Stimulated activated CD4-positive, alpha-beta T cell treated with anti-CD3 and anti-CD28 coated beads, Interleukin-4, amount 100 ng/mL, for 24 hours (primary cell): Measurements from ENCODE around the gene KCNT2.
"Not testable (repeated sequence)": the region's sequence is repeated elsewhere in the genome, so short reads cannot be mapped to it uniquely, and the experiment has no call there.

Experiments used
- DNase-seq: peaks from one replicate; pipeline ENCODE4 v3.0.0-alpha.2; 2020

The KCNT2 gene

DNA sequence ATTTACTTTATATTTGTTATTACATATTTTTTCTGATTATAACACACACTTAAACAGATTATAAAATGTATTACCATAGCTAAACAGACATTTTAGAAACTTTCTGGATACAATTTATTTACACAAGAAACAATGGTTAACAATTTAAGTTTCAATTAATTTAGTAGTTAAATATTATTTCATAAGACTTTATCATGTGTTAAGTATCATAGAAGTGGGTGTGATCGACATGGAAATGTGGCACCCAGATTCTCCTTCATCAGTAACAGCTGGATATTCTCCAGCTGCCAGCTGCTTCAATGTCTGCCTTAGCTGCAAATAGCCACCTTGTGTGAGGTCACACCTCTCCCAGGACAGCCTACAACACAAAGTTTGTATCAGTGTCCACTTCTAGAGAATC is 97.8 kb downstream of the KCNT2 start:
- DNase-seq, result no peak

- not testable (repeated sequence) for DNase-seq
Observed at GRCh38 chr1:196504224-196504623, 104.0 kb downstream of the KCNT2 start.

DNA sequence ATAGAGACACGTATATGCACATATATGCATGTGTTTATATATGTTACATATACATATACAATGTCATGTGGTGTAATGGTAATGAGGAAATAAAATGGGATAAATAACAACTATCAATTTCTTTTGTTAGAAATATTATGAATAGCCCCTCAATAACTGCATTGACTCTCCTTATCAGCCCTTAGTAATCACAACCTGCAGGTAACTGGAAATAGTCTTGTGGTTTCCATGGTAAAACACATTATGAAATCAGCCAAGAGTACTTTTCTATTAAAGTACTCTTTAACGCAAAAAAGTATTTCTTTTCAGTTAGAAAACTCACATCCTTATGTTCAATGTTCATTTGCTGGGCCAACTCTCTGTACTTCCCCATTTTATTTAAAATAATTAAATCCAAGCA is 105.8 kb downstream of the KCNT2 start:
- no peak for DNase-seq

GRCh38 chr1:196501760-196502428 is 106.3 kb downstream of the KCNT2 start:
- no peak for DNase-seq

- DNase-seq, result no peak
Observed at GRCh38 chr1:196497817-196498216, 110.4 kb downstream of the KCNT2 start.

DNA sequence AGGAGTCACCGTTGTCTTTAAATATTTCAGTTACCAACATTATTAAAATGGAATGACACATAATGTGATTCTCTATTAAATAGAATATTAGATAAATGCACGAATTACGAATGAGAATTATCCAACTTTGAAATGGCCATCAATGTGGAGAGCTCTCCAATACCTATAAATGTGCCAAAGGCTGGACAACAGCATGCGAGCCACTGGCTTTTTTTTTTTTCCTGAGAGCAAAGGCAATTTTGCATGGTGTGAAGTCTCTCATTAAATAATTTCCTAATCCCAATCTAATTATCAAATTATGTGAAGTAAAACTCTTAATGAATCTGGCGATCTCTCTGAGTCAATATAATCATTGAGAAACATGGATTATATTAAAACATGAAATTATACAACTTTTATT is 113.5 kb downstream of the KCNT2 start:
- DNase-seq, result no peak

DNA sequence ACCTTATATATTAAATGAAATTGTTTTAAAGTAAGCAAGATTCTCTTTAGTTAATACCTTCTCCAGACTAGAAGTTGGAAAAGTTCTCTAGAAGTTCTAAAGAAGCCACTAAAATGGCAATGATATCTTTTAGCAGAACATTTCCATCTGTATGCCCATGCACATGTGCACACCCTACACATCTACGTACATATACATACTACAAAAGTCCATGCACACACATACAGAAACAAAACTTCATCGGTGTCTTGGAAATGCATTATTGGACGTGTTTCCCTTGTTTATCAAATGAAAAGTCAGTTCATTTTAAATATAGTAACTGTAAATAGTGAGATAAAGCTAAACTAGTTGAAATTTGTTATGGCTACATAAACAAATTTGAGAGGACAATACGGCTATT is 114.4 kb downstream of the KCNT2 start:
- DNase-seq, result no peak

- no peak for DNase-seq
Observed at GRCh38 chr1:196488579-196488978, 119.7 kb downstream of the KCNT2 start.

DNA sequence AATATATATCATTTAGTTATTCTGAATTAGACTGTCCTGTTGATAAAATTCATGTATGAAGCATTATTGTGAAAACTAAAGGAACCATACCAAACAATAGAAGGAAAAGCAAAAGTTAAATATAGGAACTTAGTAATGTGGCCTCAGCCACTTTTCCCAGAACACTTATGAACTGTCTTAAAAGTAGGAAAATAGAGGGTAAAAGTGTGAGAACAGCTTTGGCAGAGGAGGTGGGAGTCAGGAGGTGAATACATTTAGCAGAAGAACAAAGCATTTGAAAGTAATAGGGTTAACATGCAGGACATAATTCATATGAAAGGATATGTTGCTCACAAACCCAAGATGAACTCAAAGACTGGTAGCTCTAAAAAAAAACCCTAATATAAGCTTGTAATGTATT is 121.9 kb downstream of the KCNT2 start:
- DNase-seq, result no peak

GRCh38 chr1:196481616-196482015 is 126.6 kb downstream of the KCNT2 start:
- no peak for DNase-seq

DNA sequence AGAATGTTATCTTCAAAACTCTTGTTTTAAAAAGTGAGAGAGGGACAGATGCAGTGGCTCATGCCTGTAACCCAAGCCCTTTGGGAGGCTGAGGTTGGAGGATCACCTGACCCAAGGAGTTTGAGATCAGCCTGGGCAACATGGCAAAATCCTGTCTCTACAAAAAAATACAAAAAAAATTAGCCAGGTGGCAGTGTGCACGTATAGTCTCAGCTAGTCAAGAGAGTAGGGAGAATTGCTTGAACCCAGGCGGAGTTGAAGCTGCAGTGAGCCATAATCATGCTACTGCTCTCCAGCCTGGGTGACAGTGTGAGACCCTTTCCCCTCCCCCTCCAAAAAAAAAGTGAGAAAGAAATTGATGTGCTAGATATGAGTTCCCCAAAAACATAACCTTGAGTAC is 131.0 kb downstream of the KCNT2 start:
- no peak for DNase-seq

DNA sequence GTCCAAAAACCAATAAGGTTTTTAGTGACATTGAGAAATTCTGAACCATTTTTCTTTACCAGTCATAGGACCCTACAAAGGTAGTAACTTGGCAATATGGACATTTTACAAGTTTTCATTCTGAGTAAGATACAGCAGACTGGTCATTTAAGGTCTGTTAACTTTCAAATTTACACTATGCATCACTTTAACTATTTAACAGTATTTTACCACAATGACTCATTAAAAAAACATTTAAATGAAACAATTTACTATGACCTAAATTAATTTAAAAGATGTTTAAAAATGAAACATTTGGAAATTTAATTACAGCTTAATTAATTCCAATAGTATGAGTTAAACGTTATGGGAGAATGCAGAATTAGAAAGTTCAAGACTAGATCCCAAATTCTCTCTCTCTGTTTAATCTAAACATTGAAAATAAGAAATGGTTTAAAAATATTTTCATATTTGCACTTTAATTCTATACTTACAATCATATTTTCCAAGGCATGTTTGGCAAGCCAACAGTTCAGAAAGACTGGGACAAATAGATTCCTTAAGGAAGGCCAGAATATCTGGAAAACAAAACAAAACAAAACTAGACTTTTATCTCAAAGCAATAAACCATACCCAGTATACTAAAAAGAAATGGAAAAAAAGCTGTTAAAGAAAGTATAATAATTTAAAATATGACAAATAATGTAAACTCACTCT is 140.9 kb downstream of the KCNT2 start:
- no peak for DNase-seq

DNA sequence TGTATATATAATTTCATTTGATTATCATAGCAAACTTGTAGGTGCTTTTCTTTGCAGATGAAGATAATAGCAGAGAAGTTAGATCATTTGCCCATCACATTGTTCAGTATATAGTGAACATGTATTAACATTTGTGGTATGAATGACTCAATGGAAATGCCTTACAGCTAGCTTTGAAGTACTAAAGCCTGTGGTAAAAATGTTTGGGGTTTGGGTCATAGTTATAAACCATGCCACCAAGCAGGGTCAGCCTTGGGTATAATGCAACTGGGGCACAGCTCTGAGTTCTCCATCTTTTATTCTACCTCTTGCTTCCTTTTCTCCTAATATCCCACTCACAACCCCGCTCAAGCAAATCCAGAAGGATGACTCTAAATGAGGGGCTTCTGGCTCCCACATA is 141.6 kb downstream of the KCNT2 start:
- no peak for DNase-seq

- DNase-seq, result no peak
Observed at GRCh38 chr1:196466166-196466565, 142.1 kb downstream of the KCNT2 start.

DNA sequence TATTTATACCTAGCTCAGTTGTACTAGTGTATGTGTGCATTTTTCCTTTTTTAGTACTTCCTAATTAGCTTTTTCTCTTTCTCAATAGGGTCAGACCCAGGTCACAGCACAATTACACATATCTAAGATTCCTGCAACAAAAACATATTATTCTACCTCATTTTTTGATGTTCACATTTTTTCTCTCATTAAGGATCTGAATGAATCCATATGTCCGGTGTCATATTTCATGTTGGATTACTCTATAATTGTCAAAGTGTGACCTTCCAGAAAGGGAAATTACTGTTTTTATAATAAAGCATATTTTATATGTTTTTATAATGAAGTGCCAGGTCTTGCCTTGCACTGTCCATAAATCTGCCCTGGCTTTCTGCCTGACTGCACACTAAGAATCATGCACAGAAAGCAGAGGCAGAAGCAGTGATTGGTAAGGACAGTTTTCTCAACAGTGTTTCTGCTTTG is 143.7 kb downstream of the KCNT2 start:
- DNase-seq, result no peak

DNA sequence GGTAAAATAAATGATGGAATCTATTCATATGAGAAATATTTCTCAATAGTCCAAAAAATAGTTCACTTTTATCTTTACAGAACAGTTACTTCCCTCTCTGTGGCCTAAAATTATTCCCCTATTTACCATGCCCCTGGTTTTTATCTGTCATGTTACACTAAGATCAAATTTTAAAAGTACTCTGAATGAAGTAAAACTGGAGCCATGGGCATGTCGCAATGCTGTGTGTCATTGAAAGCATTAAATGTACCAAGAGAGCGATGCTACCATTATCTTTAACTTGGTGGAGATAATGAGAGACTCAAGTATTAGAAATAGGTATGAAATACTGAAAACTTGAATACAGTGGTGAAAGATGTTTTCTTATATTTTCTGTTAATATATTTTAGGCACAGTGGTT is 146.2 kb downstream of the KCNT2 start:
- no peak for DNase-seq

DNA sequence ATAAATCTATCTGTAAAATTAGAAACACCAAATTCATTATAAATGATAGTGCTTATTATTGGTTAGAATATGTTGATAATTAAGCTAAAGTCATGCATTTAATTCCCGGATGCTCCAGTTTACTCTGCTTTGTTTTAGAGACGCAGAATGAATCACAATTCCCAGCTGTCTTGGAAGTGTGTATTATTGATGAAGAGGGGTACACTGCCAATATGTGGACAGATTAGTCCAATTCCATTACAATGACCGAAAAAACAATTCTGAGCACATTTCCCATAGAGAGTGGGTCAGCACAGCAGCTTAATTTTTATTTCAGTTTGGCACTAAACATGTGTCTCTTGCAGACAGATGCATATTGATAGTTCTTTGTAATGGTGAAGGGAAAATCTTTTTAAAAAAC is 146.7 kb downstream of the KCNT2 start:
- no peak for DNase-seq

GRCh38 chr1:196459383-196459782 is 148.9 kb downstream of the KCNT2 start:
- DNase-seq, result no peak

GRCh38 chr1:196454792-196455191 is 153.4 kb downstream of the KCNT2 start:
- no peak for DNase-seq

- no peak for DNase-seq
Observed at GRCh38 chr1:196451103-196451502, 157.1 kb downstream of the KCNT2 start.

DNA sequence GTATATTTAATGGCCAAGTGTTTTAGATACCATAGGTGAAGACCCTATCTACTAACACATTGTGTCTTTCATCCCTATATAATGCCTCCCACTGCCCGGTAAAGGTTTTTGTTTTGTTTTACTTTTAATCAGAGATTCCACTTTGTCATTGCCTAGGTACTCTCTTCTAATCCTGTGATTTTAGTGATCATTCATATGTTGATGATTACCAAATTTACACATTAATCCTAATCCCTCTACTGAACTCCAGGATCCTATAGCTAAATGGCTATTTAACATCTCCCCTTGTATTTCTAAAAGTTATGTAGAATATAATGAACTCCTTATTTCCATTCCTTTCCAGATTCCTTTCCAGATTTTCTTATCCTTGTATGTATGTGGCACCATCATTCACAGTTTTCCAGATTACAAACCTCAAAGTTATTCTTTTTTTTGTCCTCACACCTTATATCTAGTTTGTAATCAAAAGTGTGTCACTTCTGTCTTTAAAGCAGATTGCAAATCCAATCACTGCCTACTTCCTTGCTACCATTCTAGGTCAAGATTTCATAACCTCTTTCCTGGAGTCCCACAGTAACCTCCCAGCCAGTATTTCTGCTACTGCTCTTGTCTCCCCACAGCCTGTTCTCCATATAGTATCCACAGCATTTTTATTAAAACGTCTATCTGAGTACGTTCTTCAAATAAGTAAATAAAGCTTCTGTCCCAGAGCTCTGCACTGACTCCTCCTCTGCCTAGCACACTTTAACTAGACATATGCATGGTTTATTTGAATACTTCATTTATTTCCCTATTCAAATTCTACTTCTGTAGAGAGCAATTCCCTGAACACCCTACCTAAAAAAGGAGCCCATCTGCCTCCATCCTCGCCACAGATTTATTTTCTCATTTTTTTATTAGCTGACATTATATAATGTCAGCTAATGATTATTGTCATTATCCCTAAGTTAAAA is 157.8 kb downstream of the KCNT2 start:
- no peak for DNase-seq

GRCh38 chr1:196449460-196449859 is 158.8 kb downstream of the KCNT2 start:
- DNase-seq, result no peak

DNA sequence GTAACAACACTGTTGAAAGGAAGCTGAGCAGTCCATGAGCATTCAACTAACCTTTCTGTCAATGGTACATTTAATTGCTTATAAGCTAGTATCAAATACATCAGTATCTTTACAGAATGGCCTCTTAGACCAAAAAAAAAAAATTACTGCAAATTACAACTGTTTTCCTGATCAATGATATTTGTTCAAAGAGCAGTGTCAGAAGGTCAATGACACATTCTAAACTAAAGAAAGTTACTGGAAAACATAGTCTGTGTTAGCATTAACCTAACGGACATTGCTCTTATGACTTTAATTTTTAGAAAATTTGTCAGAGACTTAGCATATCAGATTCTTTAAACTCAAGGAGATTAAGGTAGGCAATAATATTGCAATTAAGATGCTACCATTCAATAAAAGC is 162.5 kb downstream of the KCNT2 start:
- no peak for DNase-seq

- no peak for DNase-seq
Observed at GRCh38 chr1:196444634-196445033, 163.6 kb downstream of the KCNT2 start.
